ENCODE results near the gene UTS2.

UTS2 gene

DNA sequence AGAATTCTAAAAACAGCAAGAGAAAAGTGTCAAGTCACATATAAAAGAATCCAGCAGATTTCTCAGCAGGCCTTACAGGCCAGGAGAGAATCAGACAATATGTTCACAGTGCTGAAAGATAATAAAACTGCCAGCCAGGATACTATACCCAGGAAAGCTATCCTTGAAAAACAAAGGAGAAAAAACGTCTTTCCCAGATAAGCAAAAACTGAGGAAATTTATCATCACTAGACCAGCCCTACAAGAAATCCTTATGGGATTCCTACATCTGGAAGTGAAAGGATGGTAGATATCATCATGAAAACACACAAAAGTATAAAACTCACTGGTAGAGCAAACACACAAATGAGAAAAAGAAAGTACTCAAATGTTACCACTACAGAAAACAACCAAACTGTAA, 25.2 kb upstream of the UTS2 start:
- Histone ChIP-seq H3K9ac (ENCODE audit: low read length) (no peak overlapping the region), H3K79me2 (ENCODE audit: insufficient read depth, low read length) (no peaks in the 10 kb centered on the region), H3K9me3 (ENCODE audit: low read length) (no peaks in the 10 kb centered on the region), H3K4me3 (ENCODE audit: low read depth, low read length, poor library complexity, severe bottlenecking) (no peak overlapping the region), H3F3A (ENCODE audit: insufficient read depth, low read length) (no peaks in the 10 kb centered on the region), H3K36me3 (ENCODE audit: insufficient read depth, low read length) (no peaks in the 10 kb centered on the region), H3K4me2 (ENCODE audit: low read length) (no peak overlapping the region), H3K4me1 (ENCODE audit: insufficient read depth, low read length, severe bottlenecking) (no peaks in the 10 kb centered on the region), H3K27me3 (ENCODE audit: insufficient read depth, low read length) (no peaks in the 10 kb centered on the region), H4K20me1 (ENCODE audit: insufficient read depth, low read length) (no peaks in the 10 kb centered on the region), H3K9me2 (ENCODE audit: low read depth, low read length) (no peaks in the 10 kb centered on the region), H2AFZ (ENCODE audit: low read length) (no peak overlapping the region), H3K27ac (ENCODE audit: low read depth, low read length, poor library complexity, severe bottlenecking) (no peak overlapping the region)
- no peak for TF ChIP-seq EZH2 (IDR thresholded peaks at IDR 0.05; ENCODE audit: borderline replicate concordance, low read length)
- TF ChIP-seq, protein P1, sequence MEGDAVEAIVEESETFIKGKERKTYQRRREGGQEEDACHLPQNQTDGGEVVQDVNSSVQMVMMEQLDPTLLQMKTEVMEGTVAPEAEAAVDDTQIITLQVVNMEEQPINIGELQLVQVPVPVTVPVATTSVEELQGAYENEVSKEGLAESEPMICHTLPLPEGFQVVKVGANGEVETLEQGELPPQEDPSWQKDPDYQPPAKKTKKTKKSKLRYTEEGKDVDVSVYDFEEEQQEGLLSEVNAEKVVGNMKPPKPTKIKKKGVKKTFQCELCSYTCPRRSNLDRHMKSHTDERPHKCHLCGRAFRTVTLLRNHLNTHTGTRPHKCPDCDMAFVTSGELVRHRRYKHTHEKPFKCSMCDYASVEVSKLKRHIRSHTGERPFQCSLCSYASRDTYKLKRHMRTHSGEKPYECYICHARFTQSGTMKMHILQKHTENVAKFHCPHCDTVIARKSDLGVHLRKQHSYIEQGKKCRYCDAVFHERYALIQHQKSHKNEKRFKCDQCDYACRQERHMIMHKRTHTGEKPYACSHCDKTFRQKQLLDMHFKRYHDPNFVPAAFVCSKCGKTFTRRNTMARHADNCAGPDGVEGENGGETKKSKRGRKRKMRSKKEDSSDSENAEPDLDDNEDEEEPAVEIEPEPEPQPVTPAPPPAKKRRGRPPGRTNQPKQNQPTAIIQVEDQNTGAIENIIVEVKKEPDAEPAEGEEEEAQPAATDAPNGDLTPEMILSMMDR (IDR thresholded peaks at IDR 0.05; ENCODE audit: low read length), result no peak

DNA sequence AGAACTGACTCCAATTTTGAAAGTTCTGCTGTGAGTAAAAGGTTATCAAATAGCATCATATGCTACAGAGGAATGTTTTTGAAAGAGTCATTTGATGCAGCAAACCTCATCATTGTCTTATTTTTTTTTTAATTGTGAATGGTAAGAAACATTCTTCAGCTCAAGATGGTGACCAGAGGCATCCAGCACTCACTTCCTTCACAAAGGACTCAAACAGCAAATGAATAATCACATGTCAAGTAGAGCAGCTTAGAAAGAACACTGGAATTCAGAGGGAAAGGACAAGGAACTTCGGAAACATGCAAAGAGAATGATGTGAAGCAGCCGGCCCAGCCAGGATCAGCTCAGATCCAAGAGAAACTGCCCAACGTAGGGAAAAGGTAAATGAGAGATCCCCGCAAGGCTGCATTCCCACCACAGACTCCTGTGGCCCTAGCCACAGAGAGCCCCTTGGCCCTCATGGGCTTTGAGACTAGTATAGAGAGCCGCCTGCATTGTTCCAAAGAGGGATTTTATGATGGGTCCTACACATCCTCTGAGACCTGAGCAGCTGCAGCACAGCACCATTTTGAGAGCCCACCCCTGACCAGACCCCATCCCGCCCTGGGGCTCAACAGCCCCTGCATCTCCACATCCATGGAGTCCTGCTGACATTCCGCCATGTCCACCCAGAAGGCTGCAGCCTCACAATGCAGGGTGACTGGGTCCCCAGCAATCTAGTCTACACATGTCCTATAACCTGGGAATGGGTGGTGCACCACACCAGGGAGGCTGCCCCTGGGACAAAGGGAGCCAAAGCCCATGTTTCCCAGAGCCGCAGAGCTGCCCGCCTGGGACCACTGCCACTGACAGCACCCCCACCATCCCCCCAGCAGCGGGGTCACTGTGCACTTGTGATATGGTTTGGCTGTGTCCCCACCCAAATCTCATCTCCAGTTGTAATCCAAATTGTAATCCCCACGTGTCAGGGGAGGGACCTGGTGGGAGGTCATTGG, 21.2 kb upstream of the UTS2 start:
- Histone ChIP-seq H2AFZ (ENCODE audit: low read length) (no peak overlapping the region), H3K4me3 (ENCODE audit: low read depth, low read length, poor library complexity, severe bottlenecking) (no peak overlapping the region), H4K20me1 (ENCODE audit: insufficient read depth, low read length) (no peaks in the 10 kb centered on the region), H3K27me3 (ENCODE audit: insufficient read depth, low read length) (no peaks in the 10 kb centered on the region; the same call in 1 of the 2 replicates), H3K36me3 (ENCODE audit: insufficient read depth, low read length) (no peaks in the 10 kb centered on the region), H3F3A (ENCODE audit: insufficient read depth, low read length) (no peaks in the 10 kb centered on the region), H3K79me2 (ENCODE audit: insufficient read depth, low read length) (no peaks in the 10 kb centered on the region), H3K9me3 (ENCODE audit: low read length) (no peaks in the 10 kb centered on the region), H3K4me2 (ENCODE audit: low read length) (no peak overlapping the region), H3K9me2 (ENCODE audit: low read depth, low read length) (no peaks in the 10 kb centered on the region), H3K27ac (ENCODE audit: low read depth, low read length, poor library complexity, severe bottlenecking) (no peak overlapping the region), H3K9ac (ENCODE audit: low read length) (no peak overlapping the region), H3K4me1 (ENCODE audit: insufficient read depth, low read length, severe bottlenecking) (no peaks in the 10 kb centered on the region)
- TF ChIP-seq, protein P1 (IDR thresholded peaks at IDR 0.05; ENCODE audit: low read length), result no peak
- no peak for TF ChIP-seq EZH2 (IDR thresholded peaks at IDR 0.05; ENCODE audit: borderline replicate concordance, low read length)

DNA sequence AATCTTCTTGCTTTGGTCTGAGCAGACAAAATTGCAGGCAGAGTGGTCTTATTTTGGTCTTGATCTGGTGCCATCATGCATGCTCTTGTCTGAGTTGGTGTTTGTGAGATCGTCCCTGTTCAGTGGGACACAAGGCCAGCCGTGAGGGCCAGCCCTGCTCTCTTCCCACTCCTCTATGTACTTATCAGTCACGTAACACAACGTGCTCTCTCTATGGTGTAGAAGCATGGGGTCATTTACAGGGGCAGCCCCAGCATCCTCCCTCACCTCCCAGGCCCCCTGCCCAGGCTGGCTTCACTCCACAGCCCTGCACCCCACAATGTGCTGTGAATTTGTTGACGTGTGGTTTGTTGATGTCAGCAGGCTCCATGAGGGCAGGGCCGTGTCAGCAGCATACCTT, 18.3 kb upstream of the UTS2 start:
- Histone ChIP-seq H3K9me3 (ENCODE audit: low read length) (no peaks in the 10 kb centered on the region), H3K4me3 (ENCODE audit: low read depth, low read length, poor library complexity, severe bottlenecking) (no peak overlapping the region), H3F3A (ENCODE audit: insufficient read depth, low read length) (no peaks in the 10 kb centered on the region), H3K4me1 (ENCODE audit: insufficient read depth, low read length, severe bottlenecking) (no peaks in the 10 kb centered on the region), H2AFZ (ENCODE audit: low read length) (no peak overlapping the region), H3K36me3 (ENCODE audit: insufficient read depth, low read length) (no peaks in the 10 kb centered on the region), H3K79me2 (ENCODE audit: insufficient read depth, low read length) (no peaks in the 10 kb centered on the region), H4K20me1 (ENCODE audit: insufficient read depth, low read length) (no peaks in the 10 kb centered on the region), H3K4me2 (ENCODE audit: low read length) (no peak overlapping the region), H3K9ac (ENCODE audit: low read length) (no peak overlapping the region), H3K9me2 (ENCODE audit: low read depth, low read length) (no peaks in the 10 kb centered on the region), H3K27me3 (ENCODE audit: insufficient read depth, low read length) (no peaks in the 10 kb centered on the region; the same call in 1 of the 2 replicates), H3K27ac (ENCODE audit: low read depth, low read length, poor library complexity, severe bottlenecking) (no peak overlapping the region)
- TF ChIP-seq, protein P1 (IDR thresholded peaks at IDR 0.05; ENCODE audit: low read length), result no peak
- no peak for TF ChIP-seq EZH2 (IDR thresholded peaks at IDR 0.05; ENCODE audit: borderline replicate concordance, low read length)

Data from OCI-LY1 (cell line).